NOMO-1 treated with DMSO at 0.1 percent for 48 hours (cell line): ENCODE measurements around the gene SEPSECS.

Experiments
- DNase-seq: peaks from one replicate; lab custom pipeline; 2025; ENCODE audit not compliant: unreplicated experiment; lab: John Stamatoyannopoulos, UW

Gene SEPSECS

GRCh38 chr4:25157081-25157480 is 3.2 kb downstream of the SEPSECS start:
- no peak for DNase-seq

- no peak for DNase-seq
Measured at GRCh38 chr4:25155947-25156346, 4.3 kb downstream of the SEPSECS start.

GRCh38 chr4:25154594-25155265 is 5.5 kb downstream of the SEPSECS start:
- DNase-seq: no peak

GRCh38 chr4:25146076-25146475 is 14.2 kb downstream of the SEPSECS start:
- no peak for DNase-seq

- peak; percentile 12 for DNase-seq
Measured at GRCh38 chr4:25144870-25145481, 15.3 kb downstream of the SEPSECS start.

- DNase-seq: no peak
Measured at GRCh38 chr4:25142468-25142867, 17.8 kb downstream of the SEPSECS start.

GRCh38 chr4:25141592-25141991 is 18.7 kb downstream of the SEPSECS start:
- no peak for DNase-seq

- no peak for DNase-seq
Measured at GRCh38 chr4:25133132-25133531, 27.1 kb downstream of the SEPSECS start.

- DNase-seq: no peak
Measured at GRCh38 chr4:25131926-25132325, 28.3 kb downstream of the SEPSECS start.

GRCh38 chr4:25131381-25131780 is 28.9 kb downstream of the SEPSECS start:
- DNase-seq: no peak

GRCh38 chr4:25129917-25130316 is 30.3 kb downstream of the SEPSECS start:
- no peak for DNase-seq

GRCh38 chr4:25128671-25129070 is 31.6 kb downstream of the SEPSECS start:
- no peak for DNase-seq

- DNase-seq: no peak
Measured at GRCh38 chr4:25123236-25123635, 37.0 kb downstream of the SEPSECS start.

GRCh38 chr4:25120146-25120940 is 39.9 kb downstream of the SEPSECS start:
- DNase-seq: no peak

- no peak for DNase-seq
Measured at GRCh38 chr4:25117716-25118472, 42.4 kb downstream of the SEPSECS start.

- DNase-seq: no peak
Measured at GRCh38 chr4:25117274-25117673, 43.0 kb downstream of the SEPSECS start.

GRCh38 chr4:25113915-25114904 is 46.0 kb downstream of the SEPSECS start:
- no peak for DNase-seq

GRCh38 chr4:25112995-25113380 is 47.3 kb downstream of the SEPSECS start:
- DNase-seq: no peak

GRCh38 chr4:25112366-25112994 is 47.8 kb downstream of the SEPSECS start:
- no peak for DNase-seq
